ENCODE measurements around the gene STIM2.

GRCh38 chr4:26984896-26985295 lies 124.3 kb downstream of the STIM2 start:
- no peak for TF ChIP-seq CTCF (IDR thresholded peaks at IDR 0.05)
- no peak for TF ChIP-seq POLR2A (IDR thresholded peaks at IDR 0.05)

Data from esophagus squamous epithelium (tissue), 4 donors.